IMR-90 (cell line): ENCODE measurements around the gene CXCR2. TPM values are rescaled to one million over a fixed set of nuclear protein-coding genes. Genes with fewer than 3 reads are reported as not detected.

Experiments
- ATAC-seq: fragments of 200-7000 bp; cut with Tn5 transposase; 2 replicates; pipeline ENCODE4 v1.9.1; 2020; ENCODE audit warnings: low read depth, mild to moderate bottlenecking, moderate library complexity
- BruUV-seq: library from RNA; stranded (reverse); fragments of 400-500 nt; replicated peaks from 2 replicates; lab custom pipeline; 2021; lab: Mats Ljungman, UMichigan
- CTCF ChIA-PET: fragments of 300-600 bp; formaldehyde crosslinking; extraction: SDS; loops from one replicate; lab custom pipeline; 2021; ENCODE audit warnings: antibody characterized with exemption; lab: Yijun Ruan, JAX
- POLR2A ChIA-PET: fragments of 300-600 bp; sonication (Branson Sonifier 250); formaldehyde crosslinking; loops from one replicate; lab custom pipeline; 2022; ENCODE audit warnings: antibody characterized with exemption; ENCODE audit not compliant: unreplicated experiment; lab: Charles Lee
- DNase-seq: peaks from one replicate; pipeline ENCODE4 v3.0.0; 2013
- H2AFZ ChIP-seq: replicated peaks from 2 replicates; pipeline ENCODE3; 2013; ENCODE audit warnings: low read length, mild to moderate bottlenecking; ENCODE audit not compliant: poor library complexity
- H2AK5ac ChIP-seq: 2 replicates; pipeline ENCODE4 v1.6.1; 2013; ENCODE audit warnings: low read depth, low read length, inconsistent platforms
- H2AK9ac ChIP-seq: replicated peaks from 2 replicates; pipeline ENCODE3; 2013; ENCODE audit warnings: mild to moderate bottlenecking, low read depth, low read length, moderate library complexity; ENCODE audit not compliant: poor library complexity
- H2BK120ac ChIP-seq: 2 replicates; pipeline ENCODE4 v1.6.1; 2013; ENCODE audit warnings: low read depth, low read length, inconsistent platforms
- H2BK15ac ChIP-seq: 3 replicates; pipeline ENCODE4 v1.6.1; 2013; ENCODE audit warnings: low read depth, low read length, inconsistent platforms
- H2BK20ac ChIP-seq: 2 replicates; pipeline ENCODE4 v1.6.1; 2013; ENCODE audit warnings: low read depth, mild to moderate bottlenecking, inconsistent platforms, low read length, moderate library complexity
- H2BK5ac ChIP-seq: 2 replicates; pipeline ENCODE4 v1.6.1; 2013; ENCODE audit warnings: mild to moderate bottlenecking, low read depth, low read length, inconsistent platforms; ENCODE audit not compliant: poor library complexity, severe bottlenecking
- H3K14ac ChIP-seq: replicated peaks from 2 replicates; pipeline ENCODE4 v1.6.1; 2013; ENCODE audit warnings: low read depth, low read length, inconsistent platforms
- H3K18ac ChIP-seq: 2 replicates; pipeline ENCODE4 v1.6.1; 2013; ENCODE audit warnings: low read depth, low read length, control low read depth
- H3K23ac ChIP-seq: 2 replicates; pipeline ENCODE4 v1.6.1; 2013; ENCODE audit warnings: low read depth, low read length, inconsistent platforms
- H3K27ac ChIP-seq: 2 replicates; pipeline ENCODE4 v1.5.1; 2013; ENCODE audit warnings: mild to moderate bottlenecking, control low read depth, low read length; ENCODE audit not compliant: insufficient read depth
- H3K27me3 ChIP-seq: 2 replicates; pipeline ENCODE4 v1.6.1; 2013; ENCODE audit warnings: low read length; ENCODE audit not compliant: control insufficient read depth, insufficient read depth
- H3K36me3 ChIP-seq: 2 replicates; pipeline ENCODE4 v1.6.1; 2013; ENCODE audit warnings: low read length, mixed read lengths; ENCODE audit not compliant: control insufficient read depth, insufficient read depth
- H3K4ac ChIP-seq: 2 replicates; pipeline ENCODE4 v1.6.1; 2013; ENCODE audit warnings: low read depth, low read length, inconsistent platforms
- H3K4me1 ChIP-seq: 2 replicates; pipeline ENCODE4 v1.6.1; 2013; ENCODE audit warnings: low read length, mixed read lengths; ENCODE audit not compliant: control insufficient read depth, insufficient read depth
- H3K4me2 ChIP-seq: 2 replicates; pipeline ENCODE4 v1.6.1; 2013; ENCODE audit warnings: low read depth, mild to moderate bottlenecking, control low read depth, low read length, moderate library complexity
- H3K4me3 ChIP-seq: 2 replicates; pipeline ENCODE4 v1.5.1; 2013; ENCODE audit warnings: low read depth, mild to moderate bottlenecking, control low read depth, low read length, moderate library complexity; ENCODE audit not compliant: insufficient read depth
- H3K56ac ChIP-seq: 2 replicates; pipeline ENCODE4 v1.6.1; 2013; ENCODE audit warnings: low read length, inconsistent platforms; ENCODE audit not compliant: insufficient read depth; ENCODE audit errors: extremely low read depth
- H3K79me1 ChIP-seq, 2 experiments: 2 replicates each; pipeline ENCODE4 v1.6.1; 2013; ENCODE audit warnings: low read length in 2 of 2, inconsistent platforms in 1 of 2, low read depth in 1 of 2
- H3K9ac ChIP-seq: 2 replicates; pipeline ENCODE4 v1.6.1; 2013; ENCODE audit warnings: low read depth, low read length, control low read depth
- H3K9me1 ChIP-seq: 2 replicates; pipeline ENCODE4 v1.6.1; 2013; ENCODE audit warnings: low read length, inconsistent platforms; ENCODE audit not compliant: insufficient read depth
- H3K9me3 ChIP-seq: 2 replicates; pipeline ENCODE4 v1.6.1; 2013; ENCODE audit warnings: low read length; ENCODE audit not compliant: control insufficient read depth, insufficient read depth
- H4K20me1 ChIP-seq: 2 replicates; pipeline ENCODE4 v1.6.1; 2013; ENCODE audit warnings: low read length, inconsistent platforms; ENCODE audit not compliant: insufficient read depth
- H4K5ac ChIP-seq: 2 replicates; pipeline ENCODE4 v1.6.1; 2013; ENCODE audit warnings: mild to moderate bottlenecking, low read depth, low read length, control low read depth
- H4K8ac ChIP-seq, 2 experiments: 2 replicates each; pipeline ENCODE4 v1.6.1; 2013; ENCODE audit warnings: low read depth in 2 of 2, low read length in 2 of 2, control low read depth in 1 of 2, inconsistent platforms in 1 of 2
- H4K91ac ChIP-seq: 2 replicates; pipeline ENCODE4 v1.6.1; 2013; ENCODE audit warnings: low read depth, low read length, inconsistent platforms; ENCODE audit not compliant: insufficient read depth
- CEBPB ChIP-seq: IDR thresholded peaks from 2 replicates; pipeline ENCODE4 v1.6.1; 2012; ENCODE audit warnings: low read depth, low read length, improper control_type of control experiment
- CHD1 ChIP-seq: IDR thresholded peaks from 2 replicates; pipeline ENCODE4 v1.6.1; 2012; ENCODE audit warnings: low read depth, low read length, improper control_type of control experiment
- FOS ChIP-seq: fragments of 150-350 bp; IDR thresholded peaks from 2 replicates; pipeline ENCODE4 v1.6.1; 2016; ENCODE audit warnings: low read depth, low read length
- MAZ ChIP-seq: IDR thresholded peaks from 2 replicates; pipeline ENCODE4 v1.6.1; 2012; ENCODE audit warnings: low read depth, mild to moderate bottlenecking, low read length, improper control_type of control experiment, moderate library complexity, borderline replicate concordance
- RCOR1 ChIP-seq: IDR thresholded peaks from 2 replicates; pipeline ENCODE4 v1.6.1; 2012; ENCODE audit warnings: mild to moderate bottlenecking, low read length, improper control_type of control experiment; ENCODE audit not compliant: insufficient replicate concordance
- WGBS, 2 experiments: methylation state at CpG; one replicate each; pipeline versions ENCODE4 v1.1.5 to v1.1.7; 2013; ENCODE audit warnings: missing lambda C conversion rate in 2 of 2; ENCODE audit not compliant: insufficient read length in 1 of 2; ENCODE audit errors: extremely low coverage in 2 of 2; 5-methylcytosine and 5-hydroxymethylcytosine counted together
- dilution Hi-C: fragments of 300-500 bp; cut with HindIII; formaldehyde crosslinking; loops from one replicate; pipeline ENCODE4 v1.14.3; 2018; ENCODE audit warnings: low sequenced_read_pairs; ENCODE audit not compliant: unreplicated experiment
- in situ Hi-C: fragments of 300-500 bp; cut with MboI; formaldehyde crosslinking; loops from 3 replicates; pipeline ENCODE4 v1.14.3; 2019; ENCODE audit warnings: low sequenced_read_pairs, inconsistent platforms, mixed read lengths
- intact Hi-C: fragments of 100-400 bp; cut with micrococcal nuclease; formaldehyde crosslinking; loops from 2 replicates; pipeline ENCODE4 v1.10.0; 2022
- polyA plus RNA-seq, 3 experiments: library from polyadenylated mRNA; depleted of rRNA; stranded (reverse); fragments of >200 nt; gene quantifications; 2 replicates each; pipeline ENCODE4 v1.2.3, GENCODE V29; 2012; ENCODE audit warnings: low replicate concordance in 1 of 3
- total RNA-seq: library from RNA; depleted of rRNA; stranded (reverse); fragments of >200 nt; gene quantifications from 2 replicates; pipeline ENCODE4 v1.2.3, GENCODE V29; 2012

Gene CXCR2
- total and polyA plus RNA-seq, 2 of the 4 experiments (the other 2 are of a cell fraction) = not detected

GRCh38 chr2:218097975-218098374, 27.9 kb upstream of the CXCR2 start:
- CTCF ChIA-PET = no interaction called here
- WGBS, 2 experiments = no CpG with 5 or more reads among the region's 3 CpGs

More at GRCh38 chr2:218097975-218098374, 27.9 kb upstream of the CXCR2 start:
- no peak overlapping the region for H2AFZ ChIP-seq
- H4K8ac ChIP-seq = no peak overlapping the region
- H3K14ac ChIP-seq = no peak overlapping the region
- H3K4me1 ChIP-seq = no peaks in the 10 kb centered on the region
- H3K18ac ChIP-seq = no peak overlapping the region
- no TSS peak for BruUV-seq
- no peak overlapping the region for H2AK5ac ChIP-seq
- no peak overlapping the region for H3K27ac ChIP-seq
- no peak overlapping the region for H2BK15ac ChIP-seq
- H4K20me1 ChIP-seq = no peaks in the 10 kb centered on the region
- no peak overlapping the region for H3K4ac ChIP-seq
- H2BK5ac ChIP-seq = no peak overlapping the region
- H3K23ac ChIP-seq = no peak overlapping the region
- H3K9me3 ChIP-seq = no peaks in the 10 kb centered on the region
- H3K9me1 ChIP-seq = no peaks in the 10 kb centered on the region
- no peaks in the 10 kb centered on the region for H3K79me1 ChIP-seq
- ATAC-seq = no peak
- no peak overlapping the region for H3K9ac ChIP-seq
- H3K56ac ChIP-seq = no peak overlapping the region
- no peak overlapping the region for H4K5ac ChIP-seq
- no peak for TF ChIP-seq CHD1
- TF ChIP-seq RCOR1 = no peak
- TF ChIP-seq CEBPB = no peak
- TF ChIP-seq MAZ = no peak
- TF ChIP-seq FOS = no peak
- DNase-seq = no peak
- H4K91ac ChIP-seq = no peak overlapping the region
- no peak overlapping the region for H3K4me3 ChIP-seq
- H2BK20ac ChIP-seq = no peak overlapping the region
- H3K27me3 ChIP-seq = peaks cover 27% of the 10 kb centered on the region
- no peaks in the 10 kb centered on the region for H3K36me3 ChIP-seq
- no peak overlapping the region for H2AK9ac ChIP-seq
- POLR2A ChIA-PET = no interaction called here
- in situ Hi-C loops (no loop called here), intact Hi-C loops (no loop called here), dilution Hi-C loops (no loop called here)
- H3K4me2 ChIP-seq = no peak overlapping the region
- H2BK120ac ChIP-seq = no peak overlapping the region
